HG03025 (cell line): ENCODE data around the gene NCKAP5L.
A peak's percentile ranks its signal among the peaks of the same experiment; 100 is the strongest.

Experiments used
- ATAC-seq: cut with Tn5 transposase; IDR thresholded peaks from one replicate; pipeline ENCODE4 v1.9.1; 2021; ENCODE audit warnings: mild to moderate bottlenecking, moderate library complexity; ENCODE audit not compliant: unreplicated experiment, low FRiP score

NCKAP5L gene

DNA sequence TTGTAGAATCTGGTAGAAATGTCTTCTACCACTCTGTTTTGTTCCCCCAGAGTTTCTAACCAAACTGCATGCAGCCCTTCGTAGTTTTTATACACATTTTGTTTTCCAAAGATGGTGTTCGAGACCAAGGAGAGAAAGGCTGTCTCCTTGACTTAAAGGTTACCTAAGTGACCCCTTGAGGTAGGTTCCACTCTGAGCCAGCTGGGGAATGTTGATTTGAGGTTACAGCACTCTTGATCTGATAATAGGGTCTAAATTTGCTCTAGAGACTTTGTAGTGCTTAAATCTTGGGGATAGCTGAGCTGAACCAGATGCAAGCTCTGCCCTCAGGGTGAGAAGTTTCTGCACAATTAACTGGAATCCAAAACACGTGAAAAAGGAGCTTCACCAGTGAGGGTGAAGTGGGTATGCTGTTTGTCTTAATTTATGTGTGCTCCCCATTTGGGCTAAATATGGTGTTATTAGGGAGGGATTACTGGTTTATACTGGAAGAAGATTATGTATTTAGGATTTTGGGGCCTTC lies 83.8 kb downstream of the NCKAP5L start:
- ATAC-seq: no peak

DNA sequence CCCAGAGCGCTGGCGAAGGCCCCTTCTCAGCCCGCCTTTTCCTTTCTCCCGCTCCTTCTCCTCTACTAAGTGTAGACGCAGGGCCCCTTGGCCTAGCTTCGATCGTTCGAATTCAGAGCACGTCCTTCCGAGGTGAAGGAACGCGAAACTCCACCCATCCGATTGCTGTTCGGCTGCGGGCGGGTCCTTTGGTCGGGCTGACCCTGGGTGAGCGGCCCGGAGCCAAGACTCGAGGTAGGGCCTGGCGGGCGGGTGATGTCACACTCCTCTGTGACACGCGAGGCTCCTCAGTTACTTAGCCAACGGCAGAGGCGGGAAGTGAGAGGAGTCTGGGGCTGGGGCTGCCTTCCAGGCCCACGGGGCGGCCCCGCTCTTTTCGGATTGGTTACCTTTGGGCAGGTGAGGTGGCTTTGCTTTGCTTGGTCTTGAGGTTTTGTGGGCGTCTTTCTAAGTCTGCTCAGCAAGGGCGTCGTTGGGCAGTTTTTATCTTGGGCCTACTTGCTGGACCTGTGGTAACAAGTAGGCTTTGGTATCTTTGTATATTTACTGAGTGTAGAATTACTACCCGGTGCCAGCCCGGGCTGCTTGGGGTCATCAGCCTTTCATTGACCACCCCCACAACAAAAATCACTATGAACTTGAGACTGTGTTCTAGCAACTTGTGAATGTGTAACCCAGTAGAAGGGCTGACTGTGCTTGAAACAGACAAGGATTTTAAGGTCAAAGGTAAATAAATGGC lies 86.2 kb downstream of the NCKAP5L start:
- ATAC-seq: peak; percentile 59
